HPDE6-E6E7 (cell line): ENCODE data around the gene FABP6.

Experiments used
- DNase-seq: peaks from one replicate; pipeline ENCODE4 v3.0.0; 2011; ENCODE audit warnings: missing footprints; ENCODE audit errors: extremely low spot score

FABP6 gene

GRCh38 chr5:160262151-160263074 lies 33.1 kb downstream of the FABP6 start:
- no peak for DNase-seq

DNA sequence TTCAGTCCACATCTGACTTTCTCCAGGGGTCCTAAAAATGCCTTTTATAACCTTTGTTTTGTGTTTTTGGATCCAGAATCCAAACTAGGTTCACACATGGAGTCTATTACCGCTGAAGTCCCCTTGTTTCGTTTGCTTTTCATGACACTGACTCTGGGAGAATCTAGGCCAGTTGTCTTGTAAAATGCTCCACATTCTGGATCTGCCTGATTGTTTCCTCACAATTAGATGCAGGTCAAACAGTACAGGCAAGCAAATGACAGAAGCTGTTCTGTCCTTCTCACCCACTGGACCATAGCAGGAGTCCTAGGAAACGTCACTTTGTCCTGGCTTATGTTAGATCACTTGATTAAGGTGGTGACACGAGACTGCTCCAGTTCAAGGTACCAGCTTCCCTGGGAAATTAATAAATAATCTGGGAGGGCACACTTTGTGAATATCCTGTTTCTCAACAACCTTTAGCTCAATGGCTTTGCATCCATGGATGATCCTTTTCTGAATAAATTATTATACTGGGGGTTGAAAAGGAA lies 34.1 kb downstream of the FABP6 start:
- no peak for DNase-seq

DNA sequence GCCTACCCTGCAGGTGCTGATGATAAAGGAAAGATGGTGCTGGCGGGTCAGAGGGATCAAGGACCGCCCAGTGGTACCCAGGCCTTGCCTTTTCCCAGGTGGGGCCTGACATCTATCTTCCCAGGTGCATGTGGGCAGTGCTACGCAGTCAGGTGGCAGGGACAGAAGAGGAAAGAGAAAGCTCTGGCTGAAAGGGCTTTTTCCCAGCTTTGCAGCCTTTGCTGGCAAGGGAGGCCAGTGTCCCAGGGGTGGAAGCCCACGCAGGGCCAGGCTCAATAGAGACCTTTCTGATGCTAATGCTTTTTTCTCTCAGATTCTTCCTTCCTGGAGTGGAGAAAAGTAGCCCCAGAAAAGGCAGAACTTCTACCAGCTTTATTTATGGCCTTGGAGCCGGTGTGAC lies 36.7 kb downstream of the FABP6 start:
- no peak for DNase-seq

DNA sequence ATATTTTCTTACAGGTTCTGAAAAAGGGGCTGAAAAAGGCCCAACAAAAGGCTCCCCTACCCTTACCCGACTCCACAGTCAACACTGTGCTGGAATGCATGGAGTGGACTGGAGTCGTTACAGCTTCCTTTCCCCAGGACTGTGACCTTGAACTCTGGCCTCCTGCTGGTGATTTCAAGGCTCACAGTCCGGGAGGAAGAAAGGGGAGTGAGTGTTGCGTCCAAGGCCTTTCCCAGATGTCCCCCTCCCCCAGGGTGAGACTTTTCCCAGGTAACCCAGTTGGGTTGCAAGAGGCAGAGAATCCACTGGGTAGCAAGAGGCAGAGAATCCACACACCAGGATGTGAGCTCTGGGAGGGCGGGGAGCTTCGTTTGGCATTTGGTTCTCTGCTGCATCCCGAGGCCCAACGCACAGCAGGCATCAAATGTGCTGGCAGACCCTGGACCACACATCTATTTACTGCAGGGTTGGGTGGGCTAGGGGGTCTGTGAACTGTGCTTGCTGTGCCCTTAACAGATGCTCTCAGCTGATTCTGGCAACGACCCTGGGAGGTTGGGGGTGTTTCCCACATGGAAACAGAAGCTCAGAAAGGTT lies 37.5 kb downstream of the FABP6 start:
- DNase-seq, result no peak

DNA sequence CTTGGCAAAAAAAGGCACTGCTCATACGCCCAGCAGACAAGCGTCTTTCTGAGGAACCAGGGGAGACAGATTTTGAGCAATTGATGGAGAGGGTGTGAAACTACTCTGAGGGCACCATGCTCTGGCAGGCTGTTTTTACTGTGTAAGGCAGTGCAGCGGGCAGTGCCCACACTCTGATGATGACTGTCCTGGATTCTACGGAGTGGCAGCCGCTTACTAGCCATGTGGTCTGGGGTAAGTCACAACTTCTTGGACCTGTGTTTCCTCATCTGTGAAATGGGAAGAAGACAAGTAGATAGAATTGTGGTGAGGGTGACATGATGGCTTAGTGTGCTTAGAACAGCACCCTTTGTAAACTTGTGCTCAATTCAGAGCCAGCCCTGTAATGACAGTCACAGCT lies 38.8 kb downstream of the FABP6 start:
- no peak for DNase-seq

DNA sequence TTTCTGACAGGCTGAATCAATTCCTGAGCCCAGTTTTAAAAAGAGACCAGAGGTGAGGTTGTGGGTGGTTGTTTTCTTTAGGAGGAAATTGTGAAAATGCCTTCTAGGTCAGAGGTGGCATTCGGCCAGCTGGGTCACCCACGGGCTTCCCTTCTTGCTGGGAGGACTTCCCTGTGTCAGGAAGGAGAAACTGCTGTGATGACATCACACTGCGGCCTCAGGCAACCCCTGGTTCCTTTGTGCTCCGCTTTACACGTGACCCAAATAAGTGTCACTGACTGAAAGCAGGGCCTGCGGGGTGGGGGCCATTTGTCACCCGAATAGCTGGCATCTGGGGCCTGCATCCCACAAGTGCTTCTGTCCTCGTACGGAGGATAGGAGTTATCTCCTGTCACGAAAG lies 39.7 kb downstream of the FABP6 start:
- no peak for DNase-seq

DNA sequence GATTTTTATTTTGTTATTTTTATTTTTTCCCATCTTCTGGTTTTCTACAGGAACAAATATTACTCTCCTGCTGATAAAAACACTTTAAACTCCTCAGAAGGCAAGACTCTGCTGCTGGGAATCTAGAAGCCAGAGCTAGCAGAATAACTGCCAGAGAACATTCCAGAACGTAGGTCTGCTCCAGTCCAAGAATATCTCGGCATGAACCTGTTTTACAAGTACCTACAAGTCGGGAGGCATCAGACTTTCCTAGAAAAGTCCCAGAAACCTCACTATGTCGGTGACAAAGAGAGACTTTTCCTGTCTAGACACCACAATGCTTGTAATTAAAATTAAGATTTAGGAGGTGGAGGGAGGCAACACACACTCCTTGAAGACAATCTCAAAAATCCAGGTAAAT lies 41.4 kb downstream of the FABP6 start:
- no peak for DNase-seq

- no peak for DNase-seq
These were observed 42.1 kb downstream of the FABP6 start for GRCh38 chr5:160271396-160271795.

DNA sequence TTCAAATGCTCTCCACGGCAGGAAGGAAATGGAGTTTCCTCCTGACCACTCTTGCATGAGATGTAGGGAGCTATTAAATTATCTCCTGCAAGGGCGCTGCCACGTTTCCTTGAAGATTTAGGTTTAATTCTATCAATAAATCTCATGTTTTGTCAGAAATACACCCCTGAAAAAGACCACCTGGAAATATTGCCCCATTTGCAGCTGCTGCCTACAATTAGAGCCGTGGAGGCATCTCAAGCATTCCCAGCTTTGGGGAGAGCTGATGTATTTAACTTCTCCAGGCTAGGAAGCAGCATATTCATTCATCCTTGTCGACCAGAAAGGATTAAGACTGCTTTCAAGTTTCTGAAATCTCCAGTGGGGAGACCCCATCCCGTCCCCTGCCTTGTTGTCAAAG lies 42.5 kb downstream of the FABP6 start:
- no peak for DNase-seq

DNA sequence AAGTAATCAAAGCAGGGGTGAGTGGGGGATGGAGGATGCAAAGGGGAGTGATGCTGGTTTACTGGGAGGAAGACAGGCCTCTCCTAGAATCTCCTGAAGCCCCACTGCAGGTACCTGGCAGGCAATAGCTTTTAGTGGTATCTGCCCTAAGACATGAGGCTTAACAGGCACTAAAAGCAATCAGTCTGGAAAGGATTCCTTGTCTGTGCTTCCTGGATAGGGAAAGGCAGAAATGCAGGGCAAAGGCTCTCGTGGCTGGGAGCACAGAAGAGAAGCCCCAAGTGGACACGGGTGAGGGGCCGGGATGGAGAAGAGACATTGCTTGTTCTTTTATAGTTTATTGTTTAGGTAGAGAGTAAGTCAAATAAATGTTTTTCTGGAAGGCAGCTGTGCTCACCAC lies 43.0 kb downstream of the FABP6 start:
- no peak for DNase-seq

- DNase-seq, result no peak
These were observed 43.6 kb downstream of the FABP6 start for GRCh38 chr5:160272889-160273288.

DNA sequence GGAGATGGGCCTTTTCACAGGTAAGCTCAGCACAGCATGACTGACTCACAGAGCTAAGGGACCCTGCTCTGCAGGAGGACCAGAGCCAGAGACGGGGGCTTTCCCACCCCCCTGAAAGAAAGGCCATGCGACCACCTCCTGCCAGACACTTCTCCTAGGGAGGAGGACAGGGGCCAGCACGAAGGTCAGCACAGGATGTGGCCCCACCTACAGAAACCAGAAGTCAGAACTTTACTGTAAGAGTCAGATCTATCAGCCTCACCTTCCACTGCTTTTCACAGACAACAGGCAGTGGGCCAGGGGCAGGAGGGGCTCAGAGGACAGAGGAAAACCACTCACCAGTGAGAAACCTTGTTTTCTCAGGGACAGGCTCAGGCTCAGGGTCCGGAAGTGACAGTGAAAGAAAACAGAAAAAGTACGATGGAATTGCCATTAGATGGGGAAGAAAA lies 45.2 kb downstream of the FABP6 start:
- no peak for DNase-seq

DNA sequence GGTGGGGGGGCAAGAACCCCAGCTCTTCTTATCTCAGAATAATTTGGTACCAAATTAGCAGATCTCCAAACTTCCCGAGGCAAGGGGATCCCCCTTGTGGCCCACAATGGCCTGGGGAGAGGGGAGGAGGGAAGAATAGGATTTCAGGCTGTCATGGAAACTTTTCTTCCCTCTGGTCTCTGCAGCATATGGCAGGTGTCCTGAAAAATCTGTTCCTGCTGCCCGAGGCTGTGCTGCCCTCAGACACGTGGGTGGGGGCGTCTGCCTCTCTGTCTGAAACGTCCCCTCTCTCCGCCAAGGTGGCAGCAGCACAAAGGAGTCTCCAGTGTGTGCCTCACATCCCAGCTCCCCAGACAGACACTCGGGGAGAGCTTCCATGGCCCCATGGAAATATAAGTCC lies 49.0 kb downstream of the FABP6 start:
- no peak for DNase-seq

- no peak for DNase-seq
These were observed 51.2 kb downstream of the FABP6 start for GRCh38 chr5:160280384-160281095.

GRCh38 chr5:160281275-160281674 lies 52.0 kb downstream of the FABP6 start:
- no peak for DNase-seq

GRCh38 chr5:160284291-160284873 lies 55.1 kb downstream of the FABP6 start:
- no peak for DNase-seq

- DNase-seq, result no peak
These were observed 56.0 kb downstream of the FABP6 start for GRCh38 chr5:160285316-160285715.

DNA sequence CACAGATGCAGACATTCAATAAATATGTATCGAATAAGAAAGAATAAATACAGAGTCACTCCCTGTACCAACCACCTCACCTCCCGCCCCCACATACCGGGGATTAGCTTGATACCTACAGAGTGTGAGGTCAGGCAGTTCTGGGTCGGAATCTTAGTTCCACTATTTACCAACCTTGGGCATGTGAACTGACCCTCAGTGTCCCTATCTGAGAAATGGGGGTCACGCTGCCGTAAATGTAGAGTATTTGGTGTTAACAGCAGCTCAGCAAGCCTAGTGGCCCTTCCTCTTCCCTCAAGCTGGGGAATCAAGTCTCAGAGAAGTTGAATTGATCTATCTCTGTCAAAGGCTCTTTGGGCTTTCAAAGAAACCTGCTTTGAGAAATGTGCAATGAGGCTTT lies 57.6 kb downstream of the FABP6 start:
- no peak for DNase-seq

DNA sequence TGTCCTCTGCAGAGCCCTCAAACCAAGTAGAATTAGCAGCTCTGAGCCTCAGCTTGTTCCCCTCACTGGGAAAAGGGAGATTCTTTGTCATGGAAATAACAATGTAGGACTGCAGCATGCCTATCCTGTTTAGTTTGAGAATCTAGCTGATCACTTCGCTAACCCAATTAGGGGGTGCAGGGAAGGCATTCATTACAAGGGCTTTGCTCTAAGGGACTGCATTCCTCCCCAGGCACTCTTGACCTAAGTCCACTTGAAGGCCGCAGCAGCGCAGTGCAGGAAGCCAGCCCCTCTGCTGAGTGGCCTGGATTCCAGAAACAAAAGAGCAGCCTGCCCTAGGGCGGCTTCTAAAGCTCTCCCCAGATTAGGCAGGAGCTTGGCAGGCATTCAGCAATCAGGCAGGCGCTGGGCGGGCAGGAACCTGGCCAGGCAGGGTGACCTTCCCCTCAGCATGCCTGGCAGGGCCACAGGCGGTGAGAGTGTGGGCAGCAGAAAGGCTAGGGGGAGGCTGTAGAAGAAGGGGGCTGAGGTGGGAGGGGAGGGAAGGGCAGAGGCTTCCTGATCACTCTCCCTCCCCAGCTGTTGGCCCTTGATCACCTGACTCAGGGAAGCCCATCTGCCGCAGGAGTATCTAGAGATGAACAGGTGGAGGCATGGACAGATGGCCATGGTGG lies 58.2 kb downstream of the FABP6 start:
- DNase-seq, result no peak
